SK-N-SH (cell line): ENCODE measurements around the gene TRIP10.

Experiments used
- CTCF ChIP-seq: fragments of 200-600 bp; sonication (generic); IDR thresholded peaks from 2 replicates; pipeline ENCODE4 v1.6.1; 2017; ENCODE audit warnings: antibody characterized with exemption, mild to moderate bottlenecking, moderate library complexity
- ELF1 ChIP-seq: IDR thresholded peaks from 2 replicates; pipeline ENCODE4 v1.4.0; 2012
- EP300 ChIP-seq, 2 experiments: IDR thresholded peaks; 2 replicates each; pipeline versions ENCODE4 v1.4.0 to v1.6.1; 2012; ENCODE audit warnings: borderline replicate concordance in 1 of 2, low read depth in 1 of 2, low read length in 1 of 2
- FOSL2 ChIP-seq: IDR thresholded peaks from 2 replicates; pipeline ENCODE4 v1.4.0; 2012; ENCODE audit warnings: low read depth, mild to moderate bottlenecking, moderate library complexity, borderline replicate concordance
- GABPA ChIP-seq: IDR thresholded peaks from 2 replicates; pipeline ENCODE4 v1.4.0; 2012; ENCODE audit warnings: low read depth, mild to moderate bottlenecking
- MAX ChIP-seq: IDR thresholded peaks from 2 replicates; pipeline ENCODE4 v1.4.0; 2012; ENCODE audit warnings: low read depth
- REST ChIP-seq: IDR thresholded peaks from 2 replicates; pipeline ENCODE4 v1.6.1; 2012; ENCODE audit warnings: mild to moderate bottlenecking, low read depth, low read length, moderate library complexity
- RFX5 ChIP-seq: IDR thresholded peaks from 2 replicates; pipeline ENCODE4 v1.6.1; 2012; ENCODE audit warnings: mild to moderate bottlenecking, improper control_type of control experiment, low read length
- SMC3 ChIP-seq: IDR thresholded peaks from 2 replicates; pipeline ENCODE4 v1.6.1; 2012; ENCODE audit warnings: low read depth, low read length, improper control_type of control experiment
- TAF1 ChIP-seq: IDR thresholded peaks from 2 replicates; pipeline ENCODE4 v1.6.1; 2012; ENCODE audit warnings: low read depth, mild to moderate bottlenecking, low read length, moderate library complexity, borderline replicate concordance
- TEAD4 ChIP-seq: IDR thresholded peaks from 2 replicates; pipeline ENCODE4 v1.4.0; 2012; ENCODE audit warnings: mild to moderate bottlenecking, borderline replicate concordance; ENCODE audit not compliant: insufficient read depth
- ZBTB33 ChIP-seq: IDR thresholded peaks from 2 replicates; pipeline ENCODE4 v1.4.0; 2012; ENCODE audit warnings: low read depth, borderline replicate concordance

- TF ChIP-seq CTCF (no peak), ZBTB33 (no peak), RFX5 (no peak), TAF1 (no peak), EP300 (IDR thresholded peaks at IDR 0.05; ENCODE audit: borderline replicate concordance in 1 of 2, low read depth in 1 of 2, low read length in 1 of 2) (no peak), TEAD4 (no peak), MAX (no peak), GABPA (no peak), ELF1 (no peak), SMC3 (no peak), REST (no peak), FOSL2 (no peak)
Observed at GRCh38 chr19:6710273-6711077, 29.0 kb upstream of the TRIP10 start.
